ENCODE measurements around the gene PHLDA3.

PHLDA3 gene

DNA sequence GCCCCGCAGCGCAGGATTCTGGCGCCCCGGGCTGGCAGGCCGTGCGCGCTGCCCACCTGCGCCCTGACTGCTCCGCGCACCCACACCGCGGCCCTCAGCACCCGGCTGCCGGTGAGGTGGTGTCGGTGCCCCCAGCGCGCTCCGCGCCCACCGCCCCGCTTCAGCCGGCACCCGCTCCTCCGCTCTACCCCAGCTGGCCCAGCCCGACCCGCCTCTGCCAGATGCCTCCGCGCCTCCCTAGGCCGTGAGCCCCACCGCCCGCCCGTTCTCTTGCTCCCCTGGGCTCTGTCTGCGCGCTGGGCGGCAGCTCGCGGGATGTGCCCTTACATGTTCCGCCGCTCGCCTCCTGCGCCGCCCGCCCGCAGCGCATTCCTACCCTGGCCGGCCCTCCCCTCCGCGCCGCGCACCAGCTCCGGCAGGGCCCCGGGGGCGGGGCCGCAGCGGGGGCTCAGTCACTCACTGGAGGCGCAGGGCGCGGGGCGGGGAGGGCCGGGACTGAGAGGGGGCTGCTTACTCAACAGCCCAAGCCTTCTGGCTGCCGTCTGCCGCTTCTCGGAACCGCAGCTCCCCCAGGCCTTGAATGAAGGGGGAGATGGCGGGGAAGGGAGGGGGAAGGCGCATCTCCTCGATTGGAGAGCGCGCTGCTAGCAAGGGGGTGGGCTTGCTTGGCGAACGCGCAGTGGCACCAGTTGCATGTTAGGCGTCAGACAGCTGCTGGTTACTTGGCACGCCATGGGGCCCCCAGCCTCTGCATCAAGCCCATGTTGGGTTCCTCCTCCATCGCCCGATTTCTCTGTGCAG lies at the start of gene PHLDA3:
Gene PHLDA3 (minus strand): TSS at position 345 of the 801 bp plus-strand sequence. CDS start 402 bp downstream, outside the sequence.
- in situ Hi-C loops (cut with HindIII; ENCODE audit: low sequenced_read_pairs), result no loop called here

DNA sequence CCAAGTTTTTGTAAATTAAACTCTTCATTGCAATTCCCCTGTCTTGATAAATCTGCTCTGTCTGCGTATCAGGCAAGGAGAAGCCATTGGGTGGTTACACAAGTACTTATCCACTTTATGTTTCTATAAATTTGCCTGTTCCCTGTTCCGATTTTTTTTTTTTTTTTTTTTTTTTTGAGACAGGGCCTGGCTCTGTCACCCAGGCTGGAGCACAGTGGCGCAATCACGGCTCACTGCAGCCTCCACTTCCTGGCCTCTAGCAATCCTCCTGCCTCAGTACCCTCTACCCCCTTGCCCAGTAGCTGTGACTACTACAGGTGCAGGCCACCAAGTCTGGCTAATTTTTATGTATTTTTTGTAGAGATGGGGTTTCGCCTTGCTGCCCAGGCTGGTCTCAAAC lies 49.1 kb upstream of the PHLDA3 start:
- in situ Hi-C loops (cut with HindIII; ENCODE audit: low sequenced_read_pairs), result loop anchor here (10.0 kb wide), 1 partner anchor 83 kb away; no protein-coding TSS in a partner anchor

DNA sequence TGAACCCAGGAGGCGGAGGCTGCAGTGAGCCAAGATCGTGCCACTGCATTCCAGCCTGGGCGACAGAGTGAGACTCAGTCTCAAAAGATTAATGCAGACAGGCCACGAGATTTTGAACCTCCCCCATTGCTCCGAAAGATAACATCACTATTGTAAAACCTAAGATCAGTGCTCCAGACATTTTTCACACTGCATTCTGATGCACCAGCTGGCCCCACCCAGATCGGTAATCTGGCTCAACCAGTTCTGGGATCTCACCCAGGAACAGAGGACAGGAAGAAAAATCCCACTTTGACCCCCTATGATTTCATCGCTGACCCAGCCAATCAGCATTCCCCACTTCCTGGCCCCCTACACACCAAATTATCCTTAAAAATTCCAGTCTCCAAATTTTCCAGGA lies 48.6 kb upstream of the PHLDA3 start:
- in situ Hi-C loops (cut with HindIII; ENCODE audit: low sequenced_read_pairs), result loop anchor here (10.0 kb wide), 1 partner anchor 83 kb away; no protein-coding TSS in a partner anchor

DNA sequence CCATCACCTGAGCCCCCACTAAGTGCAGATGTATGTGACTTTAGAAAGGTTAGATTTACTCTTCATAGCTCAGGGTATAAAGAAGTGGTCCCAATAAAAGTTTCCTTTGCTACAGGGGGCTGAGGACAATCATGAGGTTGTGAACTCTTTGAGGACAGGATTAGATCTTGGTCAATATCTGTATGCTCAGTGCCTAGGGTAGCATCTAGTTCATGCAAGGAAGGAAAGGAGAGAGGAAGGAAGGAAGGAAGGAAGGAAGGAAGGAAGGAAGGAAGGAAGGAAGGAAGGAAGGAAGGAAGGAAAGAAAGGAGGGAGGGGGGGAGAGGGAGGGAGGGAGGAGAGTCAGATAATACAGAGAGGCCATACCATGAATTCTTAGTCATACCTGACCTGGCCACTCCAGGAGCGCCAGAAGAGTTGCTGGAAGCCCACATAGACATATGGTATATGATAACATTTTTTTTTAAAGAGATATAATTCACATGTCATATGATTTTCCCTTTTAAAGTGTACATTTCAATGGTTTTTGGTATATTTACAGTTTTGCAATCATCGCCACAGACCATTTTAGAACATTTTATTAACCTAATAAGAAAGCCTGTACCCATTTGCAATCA lies 47.6 kb upstream of the PHLDA3 start:
- in situ Hi-C loops (cut with HindIII; ENCODE audit: low sequenced_read_pairs), result loop anchor here (10.0 kb wide), 1 partner anchor 82 kb away; no protein-coding TSS in a partner anchor

DNA sequence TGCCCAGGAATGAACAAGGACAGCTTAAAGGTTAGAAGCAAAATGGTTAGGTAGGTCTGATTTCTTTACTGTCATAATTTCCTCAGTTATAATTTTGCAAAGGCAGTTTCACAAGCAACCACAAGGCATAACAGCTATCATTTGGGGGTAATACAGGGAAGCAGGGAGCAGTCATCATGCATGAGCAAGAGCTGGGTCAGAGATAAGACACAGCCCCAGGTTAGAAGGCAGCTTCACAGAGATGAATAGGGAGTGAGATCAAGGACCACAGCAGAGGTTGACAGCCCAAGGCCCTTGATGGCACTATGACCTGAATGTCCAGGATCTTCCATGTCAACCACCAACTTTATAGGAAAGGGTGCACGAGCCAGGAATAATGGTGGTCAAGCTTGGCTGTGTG lies 46.9 kb upstream of the PHLDA3 start:
- in situ Hi-C loops (cut with HindIII; ENCODE audit: low sequenced_read_pairs), result loop anchor here (10.0 kb wide), 1 partner anchor 81 kb away; no protein-coding TSS in a partner anchor

DNA sequence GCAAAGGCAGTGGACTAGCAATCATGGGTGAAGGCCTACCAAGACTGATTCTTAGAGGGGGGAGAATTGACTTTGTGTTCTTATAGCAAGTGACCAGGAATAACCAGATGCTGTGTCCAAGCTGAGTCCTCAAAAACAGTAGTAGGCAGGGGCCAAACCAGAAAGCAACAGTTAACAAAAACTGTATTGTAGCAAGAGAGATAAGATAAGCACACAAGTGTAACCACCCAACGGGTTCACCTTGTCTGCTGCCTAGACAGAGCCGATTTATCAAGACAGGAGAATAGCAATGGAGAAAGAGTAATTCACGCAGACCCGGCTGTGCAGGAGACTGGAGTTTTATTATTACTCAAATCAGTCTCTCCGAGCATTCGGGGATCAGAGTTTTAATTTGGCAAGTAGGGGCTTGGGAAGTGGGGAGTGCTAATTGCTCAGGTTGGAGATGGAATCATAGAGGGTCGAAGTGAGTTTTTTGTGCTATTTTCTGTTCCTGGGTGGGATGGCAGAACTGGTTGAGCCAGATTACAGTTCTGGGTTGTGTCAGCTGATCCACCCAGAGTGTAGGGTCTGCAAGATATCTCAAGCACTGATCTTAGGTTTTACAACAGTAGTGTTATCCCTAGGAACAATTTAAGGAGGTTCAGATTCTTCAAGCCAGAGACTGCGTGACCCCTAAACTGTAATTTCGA lies 46.2 kb upstream of the PHLDA3 start:
- in situ Hi-C loops (cut with HindIII; ENCODE audit: low sequenced_read_pairs), result loop anchor here (10.0 kb wide), 1 partner anchor 80 kb away; no protein-coding TSS in a partner anchor

DNA sequence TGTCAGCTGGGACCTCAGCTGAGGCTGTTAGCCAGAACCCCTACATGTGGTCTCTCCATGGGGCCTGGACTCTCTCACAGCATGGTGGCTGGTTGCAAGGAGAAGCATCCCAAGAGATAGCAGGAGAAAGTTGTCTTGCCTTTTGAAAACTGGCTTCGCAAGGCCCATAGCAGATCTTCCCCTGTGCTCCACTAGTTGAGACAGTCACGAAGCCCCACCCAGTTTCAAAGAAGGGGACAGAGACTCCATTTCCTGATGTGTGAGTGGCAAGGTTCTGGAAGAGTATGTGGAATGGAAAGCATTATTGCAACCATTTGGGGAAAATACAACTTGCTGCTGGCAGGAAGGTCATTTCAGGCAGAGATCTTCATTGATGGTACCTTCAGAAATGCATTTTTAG lies 45.5 kb upstream of the PHLDA3 start:
- in situ Hi-C loops (cut with HindIII; ENCODE audit: low sequenced_read_pairs), result loop anchor here (10.0 kb wide), 1 partner anchor 80 kb away; no protein-coding TSS in a partner anchor

DNA sequence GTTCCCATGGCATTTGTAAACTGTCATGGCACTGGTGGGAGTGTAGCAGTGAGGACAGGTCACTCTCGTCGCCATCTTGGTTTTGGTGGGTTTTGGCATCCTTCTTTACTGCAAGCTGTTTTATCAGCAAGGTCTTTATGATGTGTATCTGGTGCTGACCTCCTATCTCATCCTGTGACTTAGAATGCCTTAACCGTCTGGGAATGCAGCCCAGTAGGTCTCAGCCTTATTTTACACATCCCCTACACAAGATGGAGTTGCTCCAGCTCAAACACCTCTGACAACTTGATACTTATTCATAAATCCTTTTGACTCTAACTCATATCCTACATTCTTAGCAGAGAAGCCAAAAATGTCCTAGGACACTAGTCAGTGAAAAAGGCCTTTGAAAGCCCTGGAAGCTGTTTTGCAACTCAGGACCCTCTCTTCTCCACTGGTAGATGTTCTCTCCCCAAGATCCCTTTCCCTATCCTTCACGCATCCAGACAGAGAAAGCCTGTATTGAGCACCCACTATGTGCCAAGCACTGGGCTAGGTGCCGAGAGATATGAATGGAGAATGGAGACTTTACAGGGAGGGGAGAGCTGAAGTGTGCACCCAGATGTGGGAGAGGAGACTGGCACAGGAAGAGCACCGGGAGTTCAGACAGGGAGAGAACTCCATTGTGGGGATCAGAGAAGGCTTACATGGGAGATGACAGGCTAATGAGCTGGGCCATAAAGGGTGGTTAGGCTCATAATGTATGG lies 44.7 kb upstream of the PHLDA3 start:
- in situ Hi-C loops (cut with HindIII; ENCODE audit: low sequenced_read_pairs), result loop anchor here (10.0 kb wide), 1 partner anchor 79 kb away; no protein-coding TSS in a partner anchor

DNA sequence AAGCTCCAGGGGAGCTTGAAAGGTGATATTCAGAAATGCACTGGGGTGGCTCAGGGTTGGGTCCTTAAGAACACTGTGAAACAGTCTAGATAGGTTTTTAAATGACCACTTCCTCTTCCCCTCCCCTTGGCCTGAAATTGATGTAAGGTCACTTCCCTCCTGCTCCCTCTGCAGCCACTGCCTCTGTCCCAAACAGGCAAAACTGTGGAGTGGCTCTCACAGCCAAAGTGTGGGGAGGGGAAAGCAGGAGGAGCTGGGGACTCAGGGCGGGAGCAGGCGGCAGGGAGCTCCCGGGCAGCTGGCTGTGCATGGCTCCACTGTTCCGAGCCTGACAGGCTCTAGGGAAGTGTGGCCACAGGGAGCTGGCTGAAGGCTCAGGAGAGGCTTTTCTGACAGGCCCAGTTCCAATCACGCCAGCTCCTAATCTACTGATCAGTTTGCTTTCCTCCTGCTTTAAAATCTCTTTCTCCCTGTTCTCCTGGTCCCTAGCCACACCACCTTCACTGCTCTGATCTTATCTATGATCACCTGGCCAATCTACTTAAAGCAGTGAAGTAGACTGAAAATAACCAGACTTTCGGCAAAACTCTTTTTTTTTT lies 43.1 kb upstream of the PHLDA3 start:
- in situ Hi-C loops (cut with HindIII; ENCODE audit: low sequenced_read_pairs), result loop anchor here (10.0 kb wide), 1 partner anchor 77 kb away; no protein-coding TSS in a partner anchor

DNA sequence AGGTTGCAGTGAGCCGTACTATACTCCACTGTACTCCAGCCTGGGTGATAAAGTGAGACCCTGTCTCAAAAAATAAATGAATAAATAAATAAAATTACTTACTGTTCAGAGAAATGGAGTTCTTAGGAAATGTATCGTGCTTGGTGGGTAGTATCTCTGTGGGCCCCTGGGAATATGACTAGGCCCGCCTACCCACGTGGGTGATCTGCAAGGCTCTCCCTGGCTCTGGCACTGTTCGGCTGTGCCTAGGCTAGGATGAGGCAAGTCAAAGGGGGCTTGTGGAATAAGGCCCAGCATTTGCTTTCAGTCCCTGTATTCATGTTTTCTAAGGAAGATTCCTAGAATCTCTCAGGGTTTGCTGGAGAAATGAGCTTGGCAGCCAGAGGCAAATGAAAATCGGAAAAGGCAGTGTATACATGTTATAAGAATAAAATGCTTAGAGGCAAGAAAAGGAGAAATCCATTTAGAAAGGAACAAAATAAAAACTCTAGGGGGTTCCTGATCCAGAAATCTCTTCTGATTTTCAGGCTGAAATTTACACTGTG lies 42.5 kb upstream of the PHLDA3 start:
- in situ Hi-C loops (cut with HindIII; ENCODE audit: low sequenced_read_pairs), result loop anchor here (10.0 kb wide), 1 partner anchor 77 kb away; no protein-coding TSS in a partner anchor

DNA sequence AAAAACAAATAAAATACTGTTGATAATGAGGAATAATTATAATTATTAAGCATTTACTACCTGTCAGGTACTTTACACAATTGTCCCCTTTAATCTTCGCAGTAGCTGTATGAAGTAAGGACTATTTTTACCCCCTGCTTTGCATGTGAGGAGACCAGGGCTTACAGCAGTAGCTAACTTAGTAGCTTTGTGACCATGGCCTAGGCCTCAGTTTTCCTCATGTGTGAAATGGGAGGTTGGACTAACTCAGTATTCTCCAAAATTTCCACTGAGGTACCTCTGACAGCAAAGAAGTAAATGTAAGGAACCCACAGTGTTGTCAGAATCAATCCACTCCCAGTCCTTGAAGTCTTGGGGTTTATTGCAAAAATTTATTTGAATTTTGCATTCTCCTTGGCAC lies 41.7 kb upstream of the PHLDA3 start:
- in situ Hi-C loops (cut with HindIII; ENCODE audit: low sequenced_read_pairs), result loop anchor here (10.0 kb wide), 1 partner anchor 76 kb away; no protein-coding TSS in a partner anchor

DNA sequence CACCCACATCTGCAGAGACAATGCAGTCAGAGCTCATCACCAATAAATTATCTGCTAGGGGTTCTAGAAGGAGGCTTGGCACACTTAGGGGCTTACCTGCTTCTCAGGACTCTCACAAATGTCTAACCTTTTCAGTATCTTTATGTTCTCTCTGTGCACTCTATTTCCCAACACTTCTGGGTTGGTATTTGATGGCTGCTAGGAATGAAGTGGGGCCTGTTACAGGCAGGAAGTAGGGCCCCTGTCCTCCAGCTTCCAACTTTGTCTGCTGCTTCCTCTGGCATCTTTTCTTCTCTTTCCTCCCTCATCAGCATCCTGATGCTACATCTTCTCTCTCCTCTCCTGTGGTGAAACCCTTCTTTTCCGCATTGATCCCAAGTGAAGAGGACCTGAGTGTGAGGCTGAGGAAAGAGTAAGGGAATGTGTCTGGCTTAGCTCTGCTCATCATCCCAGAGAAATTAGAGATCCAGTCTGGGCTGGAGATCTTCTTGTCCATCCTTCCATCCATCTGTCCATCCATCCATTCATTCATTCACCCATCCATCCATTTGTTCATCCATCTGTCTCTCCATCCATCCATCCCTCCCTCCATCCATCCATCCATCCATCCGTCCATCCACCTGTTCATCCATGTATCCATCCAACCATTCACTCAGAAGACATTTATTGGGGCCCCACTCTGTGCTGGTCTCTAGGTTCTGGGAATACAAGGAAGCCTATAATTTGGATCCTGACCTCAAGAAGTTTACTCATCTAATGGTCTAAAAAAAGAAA lies 40.8 kb upstream of the PHLDA3 start:
- in situ Hi-C loops (cut with HindIII; ENCODE audit: low sequenced_read_pairs), result loop anchor here (10.0 kb wide), 1 partner anchor 75 kb away; no protein-coding TSS in a partner anchor

DNA sequence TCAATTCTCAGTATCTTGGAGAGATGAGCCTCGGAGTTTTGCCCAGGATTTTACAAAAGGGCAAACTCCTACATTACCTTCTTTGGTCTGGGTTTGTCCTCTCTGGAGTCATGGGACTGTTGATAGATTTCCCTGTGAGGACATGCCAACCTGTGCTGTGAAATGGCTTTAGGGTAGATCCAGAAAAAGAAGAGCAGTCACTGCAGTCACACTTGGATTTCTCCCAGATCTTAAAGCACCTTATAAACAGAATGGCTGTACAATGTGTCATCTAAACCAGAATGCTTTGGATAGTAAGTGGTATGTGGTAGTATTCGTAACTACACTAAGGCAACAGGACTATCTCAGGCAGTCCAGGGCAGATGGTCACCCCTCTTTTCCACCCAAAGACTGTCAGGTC lies 39.8 kb upstream of the PHLDA3 start:
- in situ Hi-C loops (cut with HindIII; ENCODE audit: low sequenced_read_pairs), result no loop called here

DNA sequence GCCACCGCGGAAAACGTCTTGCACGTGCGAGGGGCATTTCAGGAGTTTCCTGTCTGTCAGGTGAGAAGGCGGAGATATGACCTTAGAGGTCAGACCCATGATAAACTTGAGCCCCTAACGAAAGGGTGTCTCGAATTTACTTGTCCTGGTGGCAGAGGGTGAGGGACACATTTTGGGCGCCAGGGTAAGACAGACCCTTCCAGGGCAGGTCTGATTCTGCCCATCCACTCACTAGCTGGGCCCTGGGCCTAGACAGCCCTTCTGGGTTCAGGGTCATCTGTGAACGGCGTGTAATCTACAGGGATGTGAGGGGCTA lies 38.3 kb upstream of the PHLDA3 start:
- in situ Hi-C loops (cut with HindIII; ENCODE audit: low sequenced_read_pairs), result no loop called here

DNA sequence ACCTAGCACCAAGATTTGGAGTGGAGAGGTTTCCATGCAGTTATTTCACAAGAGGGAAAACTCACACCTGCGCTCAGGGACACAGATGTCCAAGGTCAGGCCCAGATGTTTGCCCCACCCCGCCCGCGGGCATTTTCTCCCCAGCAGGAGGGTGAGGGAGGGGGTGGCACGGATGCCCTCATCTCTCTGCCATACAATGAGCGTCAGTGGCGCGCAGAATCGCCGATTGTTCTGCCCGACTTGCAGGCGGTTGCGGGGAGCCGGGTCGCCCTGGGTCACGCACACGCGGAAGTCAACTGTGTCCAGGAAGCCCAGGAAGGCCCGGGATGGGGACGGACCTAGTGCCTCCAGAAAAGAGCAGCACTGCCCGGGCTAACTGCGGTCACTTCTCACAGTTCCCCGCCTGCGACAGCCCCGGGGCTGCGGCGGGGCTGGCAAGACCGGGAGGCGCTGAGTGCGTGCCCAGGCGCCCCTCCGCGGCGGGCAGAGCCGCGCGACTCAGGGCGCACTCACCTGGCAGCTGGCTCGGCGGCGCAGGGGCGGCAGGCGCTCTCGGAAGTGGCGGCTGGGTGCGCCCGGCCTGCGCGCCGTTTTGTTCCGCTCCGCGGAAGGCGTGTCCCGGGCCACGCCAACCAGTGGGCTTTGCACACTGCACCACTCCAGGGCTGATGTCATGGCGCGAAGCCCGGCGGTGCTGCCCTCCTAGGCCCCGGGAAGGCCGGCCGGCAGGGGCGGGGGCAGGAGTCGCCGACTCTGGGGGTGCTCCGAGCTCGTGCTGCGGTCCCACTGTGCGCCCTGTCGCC lies 37.8 kb upstream of the PHLDA3 start, which contains the start of gene CSRP1:
Gene CSRP1 (minus strand): TSS at position 567 of the 803 bp plus-strand sequence. CDS start 10,820 bp downstream, outside the sequence.
- in situ Hi-C loops (cut with HindIII; ENCODE audit: low sequenced_read_pairs), result no loop called here

DNA sequence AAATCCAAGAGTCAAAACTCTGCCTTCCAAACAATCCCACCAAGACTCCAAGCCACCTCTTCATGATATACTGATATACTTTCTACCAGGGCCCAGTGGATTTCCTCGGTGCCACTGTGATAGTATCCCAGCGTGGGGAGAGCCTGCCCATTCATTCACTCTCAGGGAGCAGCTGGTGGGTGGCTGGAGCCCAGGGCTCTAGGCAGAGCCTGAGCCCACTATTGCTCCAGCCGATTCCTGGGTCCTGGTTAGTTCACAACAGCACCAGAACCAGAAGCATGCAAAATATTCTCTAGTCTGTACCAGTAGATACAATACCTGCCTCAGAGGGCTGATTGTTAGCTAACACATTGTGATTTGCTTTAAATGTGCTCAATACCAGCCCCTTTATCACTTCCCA lies 37.1 kb upstream of the PHLDA3 start:
- in situ Hi-C loops (cut with HindIII; ENCODE audit: low sequenced_read_pairs), result no loop called here

DNA sequence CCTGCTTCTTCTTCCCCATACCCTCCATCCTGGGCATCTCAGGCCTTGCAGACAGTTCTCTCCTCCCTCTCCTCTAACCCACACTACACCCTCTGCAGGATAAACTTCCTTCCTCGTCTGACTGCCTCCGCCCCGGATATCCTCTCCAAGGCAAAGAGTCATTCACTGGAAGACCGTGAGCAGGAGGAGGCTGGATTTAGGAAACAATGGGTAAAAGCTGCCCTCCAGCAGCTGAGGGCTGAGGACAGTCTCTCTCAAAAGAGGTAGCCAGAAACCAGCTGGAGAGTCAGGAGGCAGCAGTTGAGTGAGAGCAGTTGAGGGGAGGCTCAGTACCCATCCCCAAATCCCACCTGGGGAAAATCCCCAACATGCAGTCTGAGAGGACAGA lies 36.5 kb upstream of the PHLDA3 start:
- in situ Hi-C loops (cut with HindIII; ENCODE audit: low sequenced_read_pairs), result no loop called here
